ENCODE data around the gene TMEM127.
"Not testable (repeated sequence)": the region's sequence is repeated elsewhere in the genome, so short reads cannot be mapped to it uniquely, and the experiment has no call there.

Gene TMEM127

DNA sequence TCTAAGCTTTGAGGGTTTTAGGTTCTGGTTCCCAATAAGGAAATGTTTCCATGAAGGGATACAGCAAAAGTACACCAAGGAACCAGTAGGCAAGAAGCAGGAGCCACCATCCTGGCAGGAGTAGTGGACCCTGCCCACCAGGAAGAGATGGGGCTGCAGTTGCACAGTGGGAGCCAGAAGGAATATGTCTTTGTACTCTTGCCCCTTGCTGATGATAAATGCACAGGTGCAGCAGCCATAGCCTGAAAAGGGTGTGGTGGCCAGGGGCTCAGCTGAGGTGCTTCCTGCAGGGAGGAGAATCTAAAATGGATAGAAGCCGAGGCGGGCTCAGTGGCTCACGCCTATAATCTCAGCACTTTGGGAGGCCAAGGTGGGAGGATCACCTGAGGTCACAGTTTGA, 27.5 kb downstream of the TMEM127 start:
- no peak overlapping the region for H3K9ac ChIP-seq (ENCODE audit: low read depth, low read length)
- no peak overlapping the region for H3K4me3 ChIP-seq (ENCODE audit: low read length)
- no peaks in the 10 kb centered on the region for H3K27me3 ChIP-seq (ENCODE audit: insufficient read depth, low read length)
- no peak overlapping the region for H3K27ac ChIP-seq (ENCODE audit: low read length)
- H3K4me1 ChIP-seq (ENCODE audit: insufficient read depth, low read length), result no peaks in the 10 kb centered on the region
- H3K36me3 ChIP-seq (ENCODE audit: insufficient read depth, low read depth, low read length), result no peaks in the 10 kb centered on the region
- H3K9me3 ChIP-seq (ENCODE audit: insufficient read depth, low read depth, low read length), result no peaks in the 10 kb centered on the region

DNA sequence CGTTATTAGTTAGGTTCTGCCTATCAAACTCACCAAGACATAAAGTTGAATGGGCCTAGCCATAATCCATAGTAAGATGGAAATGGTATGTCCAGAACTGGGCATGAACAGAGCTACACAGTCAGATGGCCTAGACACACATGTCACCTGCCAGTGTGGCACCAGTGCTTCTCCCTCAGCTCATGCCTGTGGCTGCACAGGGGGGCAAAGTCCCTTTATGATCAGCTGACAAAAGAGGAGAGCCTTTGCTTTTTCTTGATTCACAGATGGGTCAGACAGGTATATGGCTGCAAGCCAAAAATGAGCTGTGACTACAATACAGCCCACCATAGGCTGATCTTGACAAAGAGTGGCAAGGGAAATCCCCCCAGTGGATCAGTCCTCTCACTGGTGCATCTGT, 28.9 kb downstream of the TMEM127 start:
- Histone ChIP-seq H3K36me3 (ENCODE audit: insufficient read depth, low read depth, low read length) (no peaks in the 10 kb centered on the region), H3K4me3 (ENCODE audit: low read length) (no peak overlapping the region), H3K27ac (ENCODE audit: low read length) (no peak overlapping the region), H3K9ac (ENCODE audit: low read depth, low read length) (no peak overlapping the region), H3K27me3 (ENCODE audit: insufficient read depth, low read length) (no peaks in the 10 kb centered on the region), H3K4me1 (ENCODE audit: insufficient read depth, low read length) (no peaks in the 10 kb centered on the region), H3K9me3 (ENCODE audit: insufficient read depth, low read depth, low read length) (no peaks in the 10 kb centered on the region)

DNA sequence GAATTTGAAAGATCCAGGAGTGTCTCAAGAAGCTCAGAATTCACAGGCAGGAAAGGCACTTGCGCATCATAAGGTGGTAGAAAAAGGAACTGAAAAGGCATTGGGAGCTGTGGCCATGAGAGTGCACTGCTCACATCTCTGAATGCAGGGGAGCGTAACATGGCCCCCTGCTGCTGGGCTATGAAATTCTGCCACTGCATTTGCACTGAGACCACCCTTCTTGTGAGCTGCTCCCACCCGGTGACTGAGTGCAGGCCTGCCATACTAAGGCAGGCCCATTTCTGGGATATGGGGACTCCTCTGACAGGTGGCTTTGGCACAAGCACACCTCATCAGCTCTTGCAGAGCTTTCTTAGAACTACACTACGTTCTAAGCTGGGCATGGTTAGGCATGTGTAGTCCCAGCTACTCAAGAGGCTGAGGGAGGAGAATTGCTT, 31.9 kb downstream of the TMEM127 start:
- no peaks in the 10 kb centered on the region for H3K36me3 ChIP-seq (ENCODE audit: insufficient read depth, low read depth, low read length)
- H3K9me3 ChIP-seq (ENCODE audit: insufficient read depth, low read depth, low read length), result no peaks in the 10 kb centered on the region
- H3K27me3 ChIP-seq (ENCODE audit: insufficient read depth, low read length), result no peaks in the 10 kb centered on the region
- H3K4me1 ChIP-seq (ENCODE audit: insufficient read depth, low read length), result no peaks in the 10 kb centered on the region
- H3K9ac ChIP-seq (ENCODE audit: low read depth, low read length), result no peak overlapping the region; the same call in 1 of the 2 replicates
- no peak overlapping the region for H3K27ac ChIP-seq (ENCODE audit: low read length)
- no peak overlapping the region for H3K4me3 ChIP-seq (ENCODE audit: low read length)

DNA sequence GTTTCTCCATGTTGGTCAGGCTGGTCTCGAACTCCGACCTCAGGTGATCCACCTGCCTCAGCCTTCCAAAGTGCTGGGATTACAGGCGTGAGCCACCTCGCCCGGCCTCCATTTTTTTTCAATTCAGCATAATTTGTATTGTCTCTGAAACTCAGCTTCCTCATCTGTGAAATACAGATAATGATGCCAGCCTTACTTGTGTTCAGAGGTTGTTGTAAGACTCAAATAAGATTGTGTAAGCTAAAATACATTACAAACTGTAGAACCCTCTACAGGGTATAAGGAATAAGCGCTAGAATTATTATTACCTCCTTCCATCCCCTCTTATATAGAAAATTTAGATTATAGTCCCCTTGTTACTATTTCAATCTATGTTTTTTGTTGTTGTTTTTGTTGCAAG, 32.4 kb downstream of the TMEM127 start:
- no peak overlapping the region for H3K27ac ChIP-seq (ENCODE audit: low read length)
- H3K36me3 ChIP-seq (ENCODE audit: insufficient read depth, low read depth, low read length), result no peaks in the 10 kb centered on the region
- H3K4me3 ChIP-seq (ENCODE audit: low read length), result no peak overlapping the region
- H3K9me3 ChIP-seq (ENCODE audit: insufficient read depth, low read depth, low read length), result no peaks in the 10 kb centered on the region
- H3K27me3 ChIP-seq (ENCODE audit: insufficient read depth, low read length), result no peaks in the 10 kb centered on the region
- no peaks in the 10 kb centered on the region for H3K4me1 ChIP-seq (ENCODE audit: insufficient read depth, low read length)
- no peak overlapping the region for H3K9ac ChIP-seq (ENCODE audit: low read depth, low read length)

DNA sequence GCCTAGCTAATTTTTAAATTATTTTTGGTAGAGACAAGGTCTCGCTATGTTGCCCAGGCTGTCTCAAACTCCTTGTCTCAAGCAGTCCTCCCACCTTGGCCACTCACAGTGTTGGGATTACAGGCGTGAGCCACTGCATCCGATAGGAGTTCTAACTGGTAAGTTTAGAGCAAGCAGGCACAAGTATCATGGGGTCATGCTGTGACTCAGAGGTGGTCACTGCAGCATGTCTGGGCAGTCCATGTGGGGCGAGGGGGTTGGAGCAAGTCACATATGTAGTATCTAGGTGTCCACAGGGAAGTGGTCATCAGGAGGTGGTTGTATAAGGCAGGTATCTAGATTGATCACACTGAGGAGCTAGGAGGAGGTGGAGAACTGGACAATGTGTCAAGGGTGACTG, 34.5 kb downstream of the TMEM127 start:
- Histone ChIP-seq H3K9me3 (ENCODE audit: insufficient read depth, low read depth, low read length) (no peaks in the 10 kb centered on the region), H3K4me3 (ENCODE audit: low read length) (no peak overlapping the region), H3K27ac (ENCODE audit: low read length) (no peak overlapping the region), H3K36me3 (ENCODE audit: insufficient read depth, low read depth, low read length) (no peaks in the 10 kb centered on the region), H3K27me3 (ENCODE audit: insufficient read depth, low read length) (no peaks in the 10 kb centered on the region), H3K9ac (ENCODE audit: low read depth, low read length) (no peak overlapping the region), H3K4me1 (ENCODE audit: insufficient read depth, low read length) (no peaks in the 10 kb centered on the region)

DNA sequence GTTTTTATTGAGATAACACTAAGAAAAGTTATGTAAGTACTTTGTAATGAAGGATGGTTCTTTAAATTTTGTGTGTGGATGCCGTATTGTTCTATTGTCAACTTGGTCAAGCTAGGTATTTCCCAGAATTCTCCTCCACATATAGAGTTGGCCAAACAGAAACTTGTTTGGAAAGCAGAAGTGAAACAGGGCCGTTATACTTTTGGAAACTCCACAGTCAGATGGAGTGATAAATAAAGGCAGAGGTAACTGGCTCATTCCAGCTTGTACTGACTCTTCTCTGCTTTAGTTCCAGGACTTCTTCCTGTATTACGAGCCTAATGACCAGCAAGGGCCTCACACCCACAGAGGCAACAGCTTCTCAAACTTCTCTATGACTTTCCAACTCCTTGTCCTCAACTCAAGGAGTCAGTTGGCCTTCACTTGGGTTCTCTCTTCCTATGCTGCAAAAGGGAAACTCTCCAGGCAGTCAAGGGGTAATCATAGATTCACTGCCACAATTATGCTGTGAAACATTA, 40.7 kb downstream of the TMEM127 start:
- Histone ChIP-seq H3K36me3 (ENCODE audit: insufficient read depth, low read depth, low read length) (no peaks in the 10 kb centered on the region), H3K9ac (ENCODE audit: low read depth, low read length) (no peak overlapping the region), H3K9me3 (ENCODE audit: insufficient read depth, low read depth, low read length) (no peaks in the 10 kb centered on the region), H3K27me3 (ENCODE audit: insufficient read depth, low read length) (no peaks in the 10 kb centered on the region), H3K27ac (ENCODE audit: low read length) (no peak overlapping the region), H3K4me3 (ENCODE audit: low read length) (no peak overlapping the region), H3K4me1 (ENCODE audit: insufficient read depth, low read length) (no peaks in the 10 kb centered on the region)

DNA sequence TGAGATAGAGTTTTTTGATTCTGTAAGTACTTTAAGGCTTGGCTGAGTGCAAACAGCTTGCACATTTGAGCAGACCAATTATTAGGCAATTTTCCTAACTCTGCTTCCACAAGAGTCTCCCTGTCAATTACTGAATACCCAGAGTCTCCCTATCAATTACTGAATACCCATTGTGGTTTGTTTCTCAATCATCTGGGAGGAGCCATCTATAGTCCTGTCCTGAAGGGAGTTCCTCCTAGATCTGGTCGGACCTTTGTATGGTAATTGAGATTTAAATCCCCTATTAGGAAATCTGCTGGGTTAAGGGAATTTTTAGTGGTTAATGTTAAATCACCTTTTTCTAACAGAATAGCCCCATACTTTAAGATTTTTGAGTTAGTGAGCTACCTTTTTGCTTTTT, 44.7 kb downstream of the TMEM127 start:
- H3K4me3 ChIP-seq (ENCODE audit: low read length); H3K27ac ChIP-seq (ENCODE audit: low read length); H3K9me3 ChIP-seq (ENCODE audit: insufficient read depth, low read depth, low read length); H3K9ac ChIP-seq (ENCODE audit: low read depth, low read length); H3K27me3 ChIP-seq (ENCODE audit: insufficient read depth, low read length); H3K36me3 ChIP-seq (ENCODE audit: insufficient read depth, low read depth, low read length); H3K4me1 ChIP-seq (ENCODE audit: insufficient read depth, low read length): not testable (repeated sequence)

DNA sequence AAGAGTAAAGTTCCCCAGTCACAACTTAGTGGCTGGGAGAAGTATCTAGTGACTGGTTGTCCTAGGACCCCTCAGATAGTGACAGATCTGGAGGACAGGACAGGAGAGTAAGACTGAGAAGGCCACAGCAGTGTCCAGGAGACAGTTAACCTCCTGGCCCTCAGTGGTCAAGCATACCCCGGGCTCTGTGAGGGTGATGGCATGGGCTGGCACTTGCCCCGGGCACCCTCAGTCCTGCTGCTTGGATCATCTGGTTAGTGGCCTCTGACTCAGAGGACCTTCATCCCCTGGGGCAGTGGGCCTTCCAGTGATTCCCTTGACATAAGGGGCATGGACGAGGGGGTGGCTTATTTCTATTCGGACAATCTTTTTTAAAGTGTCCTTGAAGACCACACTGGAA, 45.8 kb downstream of the TMEM127 start:
- H3K9ac ChIP-seq (ENCODE audit: low read depth, low read length); H3K27ac ChIP-seq (ENCODE audit: low read length); H3K4me3 ChIP-seq (ENCODE audit: low read length); H3K9me3 ChIP-seq (ENCODE audit: insufficient read depth, low read depth, low read length); H3K4me1 ChIP-seq (ENCODE audit: insufficient read depth, low read length); H3K36me3 ChIP-seq (ENCODE audit: insufficient read depth, low read depth, low read length); H3K27me3 ChIP-seq (ENCODE audit: insufficient read depth, low read length): not testable (repeated sequence)

DNA sequence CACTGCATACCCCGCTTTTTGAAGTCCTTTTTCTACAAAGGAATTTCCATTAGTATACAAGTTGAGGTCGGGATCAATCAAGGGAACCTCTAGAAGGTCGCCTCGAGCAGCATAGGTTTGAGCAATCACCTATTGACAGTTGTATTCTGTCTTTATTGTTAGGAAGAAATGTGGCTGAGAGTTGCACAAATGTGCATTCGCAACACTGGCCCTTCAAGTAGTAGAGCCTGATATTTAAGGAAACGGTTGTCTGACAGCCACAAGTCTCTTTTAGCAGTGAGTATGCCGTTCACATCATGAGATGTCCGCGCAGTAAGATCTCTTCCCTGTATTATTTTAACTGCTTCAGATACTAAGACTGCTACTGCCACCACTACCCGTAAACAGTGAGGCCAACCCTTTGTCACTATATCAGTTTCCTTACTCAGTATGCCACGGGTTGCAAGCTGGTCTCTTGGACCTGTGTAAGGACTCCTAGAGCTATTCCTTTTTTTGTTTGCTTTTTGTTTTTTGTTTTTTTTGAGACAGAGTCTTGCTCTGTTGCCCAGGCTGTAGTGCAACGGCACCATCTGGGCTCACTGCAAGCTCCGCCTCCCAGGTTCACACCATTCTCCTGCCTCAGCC, 47.2 kb downstream of the TMEM127 start:
- no peaks in the 10 kb centered on the region for H3K9me3 ChIP-seq (ENCODE audit: insufficient read depth, low read depth, low read length)
- H3K27me3 ChIP-seq (ENCODE audit: insufficient read depth, low read length), result no peaks in the 10 kb centered on the region
- no peak overlapping the region for H3K4me3 ChIP-seq (ENCODE audit: low read length)
- H3K4me1 ChIP-seq (ENCODE audit: insufficient read depth, low read length), result no peaks in the 10 kb centered on the region
- no peak overlapping the region for H3K27ac ChIP-seq (ENCODE audit: low read length)
- H3K36me3 ChIP-seq (ENCODE audit: insufficient read depth, low read depth, low read length), result no peaks in the 10 kb centered on the region
- H3K9ac ChIP-seq (ENCODE audit: low read depth, low read length), result no peak overlapping the region

DNA sequence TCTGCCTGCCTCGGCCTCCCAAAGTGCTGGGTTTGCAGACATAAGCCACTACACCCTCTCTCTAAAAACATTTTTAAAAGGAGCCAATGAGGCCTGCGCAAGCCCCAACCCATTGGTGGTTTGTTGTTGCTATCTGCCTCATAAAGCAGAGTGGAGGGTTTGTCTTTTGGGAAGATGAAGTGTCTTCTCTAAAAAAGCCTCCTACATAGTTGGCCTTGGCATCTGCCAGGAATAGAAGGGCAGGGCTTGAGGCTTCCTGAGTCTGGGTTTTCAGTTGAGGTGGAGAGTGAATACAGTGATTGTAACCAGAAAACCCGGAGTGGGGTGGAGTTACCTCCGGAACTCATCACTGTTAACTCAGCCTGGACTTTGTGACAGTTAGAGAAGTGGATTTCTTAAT, 51.2 kb downstream of the TMEM127 start:
- Histone ChIP-seq H3K9me3 (ENCODE audit: insufficient read depth, low read depth, low read length) (no peaks in the 10 kb centered on the region), H3K36me3 (ENCODE audit: insufficient read depth, low read depth, low read length) (no peaks in the 10 kb centered on the region), H3K27ac (ENCODE audit: low read length) (no peak overlapping the region)

DNA sequence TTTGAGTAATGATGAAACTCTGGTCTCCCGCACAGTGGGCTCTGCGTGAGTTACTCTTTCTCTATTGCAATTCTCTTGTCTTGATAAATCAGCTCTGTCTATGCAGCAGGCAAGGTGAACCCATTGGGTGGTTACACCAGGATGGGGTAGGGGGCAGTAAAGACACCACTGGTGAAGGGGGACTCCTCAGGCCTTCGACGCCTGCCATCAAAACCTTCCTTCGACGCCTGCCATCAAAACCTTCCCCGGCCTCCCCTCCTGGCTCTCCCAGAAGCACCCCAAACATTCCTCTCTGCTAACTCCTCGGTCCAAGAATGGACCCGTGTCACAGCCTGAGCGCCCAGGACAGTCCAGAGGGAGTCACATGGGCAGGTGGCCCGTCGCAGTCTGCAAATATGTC, 52.4 kb downstream of the TMEM127 start:
- no peak overlapping the region for H3K4me3 ChIP-seq (ENCODE audit: low read length)
- no peak overlapping the region for H3K9ac ChIP-seq (ENCODE audit: low read depth, low read length)
- H3K36me3 ChIP-seq (ENCODE audit: insufficient read depth, low read depth, low read length), result no peaks in the 10 kb centered on the region
- H3K4me1 ChIP-seq (ENCODE audit: insufficient read depth, low read length), result peaks cover 2% of the 10 kb centered on the region; the same call in 1 of the 2 replicates
- H3K27me3 ChIP-seq (ENCODE audit: insufficient read depth, low read length), result no peaks in the 10 kb centered on the region
- H3K9me3 ChIP-seq (ENCODE audit: insufficient read depth, low read depth, low read length), result no peaks in the 10 kb centered on the region
- H3K27ac ChIP-seq (ENCODE audit: low read length), result no peak overlapping the region

More for the DNA sequence above, 51.2 kb downstream of the TMEM127 start:
- no peak overlapping the region for H3K9ac ChIP-seq (ENCODE audit: low read depth, low read length)
- no peak overlapping the region for H3K4me3 ChIP-seq (ENCODE audit: low read length)
- H3K27me3 ChIP-seq (ENCODE audit: insufficient read depth, low read length), result no peaks in the 10 kb centered on the region
- no peaks in the 10 kb centered on the region; the same call in 1 of the 2 replicates for H3K4me1 ChIP-seq (ENCODE audit: insufficient read depth, low read length)

DNA sequence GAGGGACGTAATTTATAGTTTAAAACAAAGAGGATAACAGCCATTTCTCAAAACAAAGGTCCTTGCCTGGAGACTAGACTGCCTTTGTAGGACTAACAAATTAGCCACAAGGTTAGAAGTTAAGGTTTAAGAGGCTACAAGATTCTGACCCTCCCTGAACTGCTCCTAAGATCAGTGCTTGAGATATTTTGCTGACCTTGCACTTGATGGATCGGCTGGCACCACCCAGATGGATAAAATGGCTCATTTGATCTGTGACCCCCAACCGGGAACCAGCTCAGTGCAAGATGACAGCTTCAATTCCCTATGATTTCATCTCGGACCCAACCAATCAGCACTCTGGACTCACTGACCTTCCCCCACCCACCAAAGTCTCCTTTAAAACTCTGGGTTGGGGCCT, 53.5 kb downstream of the TMEM127 start:
- Histone ChIP-seq H3K4me1 (ENCODE audit: insufficient read depth, low read length) (peaks cover 4% of the 10 kb centered on the region), H3K9me3 (ENCODE audit: insufficient read depth, low read depth, low read length) (no peaks in the 10 kb centered on the region), H3K36me3 (ENCODE audit: insufficient read depth, low read depth, low read length) (no peaks in the 10 kb centered on the region), H3K4me3 (ENCODE audit: low read length) (no peak overlapping the region), H3K9ac (ENCODE audit: low read depth, low read length) (no peak overlapping the region), H3K27me3 (ENCODE audit: insufficient read depth, low read length) (no peaks in the 10 kb centered on the region), H3K27ac (ENCODE audit: low read length) (no peak overlapping the region)

All from iPS-20b (cell line).